Measurements from ENCODE around the gene PARS2. TPM values are rescaled to one million over a fixed set of nuclear protein-coding genes. Genes with fewer than 3 reads are reported as not detected.

The PARS2 gene
- total and polyA plus RNA-seq, 12 donors = 0.80 to 5.6 (median 4.1) TPM

DNA sequence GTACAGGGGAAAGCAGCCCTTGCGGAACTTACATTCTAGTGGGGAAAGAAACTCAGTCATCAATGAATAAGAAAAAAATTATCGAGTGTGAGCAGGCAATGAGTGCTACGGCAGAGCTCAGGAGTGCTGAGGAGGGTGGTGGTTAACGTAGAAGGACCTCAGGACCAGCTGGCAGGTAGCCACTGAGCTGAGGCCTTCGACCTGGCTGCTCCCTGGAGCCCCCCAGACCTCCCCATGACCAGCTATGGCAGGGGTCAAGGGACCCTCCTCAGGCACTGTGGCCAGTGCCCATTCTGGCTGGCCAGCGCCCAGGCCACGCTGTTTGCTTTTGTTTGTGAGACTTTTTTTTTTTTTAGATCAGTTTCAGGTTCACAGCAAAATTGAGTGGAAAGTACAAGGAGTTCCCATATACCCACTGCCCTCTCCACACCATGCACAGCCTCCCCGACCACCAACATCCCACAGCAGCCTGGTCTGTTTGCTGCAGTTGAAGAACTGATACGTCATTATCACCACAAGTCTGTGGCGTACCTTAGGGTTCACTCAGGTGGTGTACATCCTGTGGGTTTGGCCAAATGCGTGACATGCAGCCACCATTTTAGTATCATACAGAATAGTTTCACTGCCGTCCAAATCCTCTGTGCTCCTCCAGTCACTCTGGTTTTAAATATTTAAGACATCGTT, 48.6 kb upstream of the PARS2 start:
- ATAC-seq = no peak
- H3K36me3 ChIP-seq = no peaks in the 10 kb centered on the region
- intact Hi-C loops (cut with DNase I) = loop anchor here in 7 of 10 donors (5.0 to 10.0 kb wide), 8 partner anchors 58 to 1336 kb away; no protein-coding TSS in a partner anchor
- no peak overlapping the region for H3K27ac ChIP-seq
- no peak for TF ChIP-seq CTCF (IDR thresholded peaks at IDR 0.05)
- H3K4me3 ChIP-seq = no peak overlapping the region
- no peaks in the 10 kb centered on the region for H3K4me1 ChIP-seq
- no peaks in the 10 kb centered on the region for H3K27me3 ChIP-seq
- DNase-seq = no peak
- WGBS, 2 donors = 79 to 80% methylated on average over 13 of the region's 13 CpGs
- no peaks in the 10 kb centered on the region for H3K9me3 ChIP-seq

- intact Hi-C loops (cut with DNase I) = loop anchor here in 7 of 10 donors (5.0 to 10.0 kb wide), 8 partner anchors 57 to 1335 kb away; no protein-coding TSS in a partner anchor
- Histone ChIP-seq H3K4me3 (no peak overlapping the region), H3K9me3 (no peaks in the 10 kb centered on the region), H3K36me3 (no peaks in the 10 kb centered on the region), H3K4me1 (peaks cover 0 to 3% (median 0%) of the 10 kb centered on the region in 9 donors), H3K27ac (no peak overlapping the region), H3K27me3 (no peaks in the 10 kb centered on the region)
- no peak for ATAC-seq
- no peak for TF ChIP-seq CTCF (IDR thresholded peaks at IDR 0.05)
- no peak for DNase-seq
- WGBS, 2 donors = 81 to 86% methylated on average over 18 of the region's 18 CpGs
Observed at GRCh38 chr1:54811739-54812655, 47.7 kb upstream of the PARS2 start.

- Histone ChIP-seq H3K27ac (no peak overlapping the region), H3K36me3 (no peaks in the 10 kb centered on the region), H3K27me3 (peaks cover 0 to 2% (median 0%) of the 10 kb centered on the region in 7 donors), H3K4me1 (peaks cover 0 to 4% (median 0%) of the 10 kb centered on the region in 9 donors), H3K4me3 (no peak overlapping the region), H3K9me3 (no peaks in the 10 kb centered on the region)
- intact Hi-C loops (cut with DNase I) = loop anchor here in 7 of 10 donors (5.0 to 10.0 kb wide), 8 partner anchors 56 to 1334 kb away; no protein-coding TSS in a partner anchor
- ATAC-seq (no peak), DNase-seq (no peak)
- 83 to 84% methylated on average over 5 of the region's 5 CpGs for WGBS, 2 donors
- TF ChIP-seq CTCF (IDR thresholded peaks at IDR 0.05) = no peak
Observed at GRCh38 chr1:54811066-54811465, 46.7 kb upstream of the PARS2 start.

Measured in heart right ventricle (tissue), 16 donors.